K562 (cell line): Measurements from ENCODE around the gene BNIP5. TPM values are rescaled to one million over a fixed set of nuclear protein-coding genes. Genes with fewer than 3 reads are reported as not detected.

Experiments
- ATAC-seq: fragments of 200-7000 bp; cut with Tn5 transposase; 3 replicates; pipeline ENCODE4 v1.9.1; 2020; ENCODE audit warnings: moderate library complexity
- BruUV-seq: library from RNA; stranded (reverse); fragments of 400-500 nt; replicated peaks from 2 replicates; lab custom pipeline; 2021; lab: Mats Ljungman, UMichigan
- CTCF ChIA-PET: fragments of 300-600 bp; formaldehyde crosslinking; extraction: SDS; loops from one replicate; lab custom pipeline; 2021; ENCODE audit warnings: low intra/inter-chr PET ratio; lab: Yijun Ruan, JAX
- POLR2A ChIA-PET: fragments of 300-600, 350-650 bp; sonication (Branson Sonifier 250); formaldehyde crosslinking; extraction: SDS; loops from one replicate; lab custom pipeline; 2021; ENCODE audit warnings: antibody characterized with exemption, inconsistent platforms; lab: Yijun Ruan, JAX
- DNase-seq, 4 experiments: peaks; one replicate each; pipeline versions ENCODE4 v3.0.0 to v3.0.0-alpha.2; 2011 to 2018; ENCODE audit warnings: low spot score in 3 of 4, mixed read lengths in 3 of 4; ENCODE audit errors: extremely low read depth in 1 of 4
- FAIRE-seq: peaks from 2 replicates; lab custom pipeline; 2011; peaks lifted over from hg19 to GRCh38; lab: Jason Lieb, UNC
- H2AFZ ChIP-seq: 2 replicates; pipeline ENCODE4 v1.6.0; 2011; ENCODE audit warnings: low read depth, low read length, control low read depth, inconsistent platforms
- H3K27ac ChIP-seq: fragments of 200-600 bp; 3 replicates; pipeline ENCODE4 v1.8.0; 2011; ENCODE audit warnings: low read depth, mild to moderate bottlenecking, control low read depth, inconsistent platforms, low read length, moderate library complexity, mixed read lengths; ENCODE audit errors: extremely low read depth
- H3K27me3 ChIP-seq, 2 experiments: fragments of 300-600 bp in 1 of 2; 2 replicates in 1 of 2; 3 replicates in 1 of 2; pipeline versions ENCODE4 v1.6.0 to v1.8.0; 2011; ENCODE audit warnings: inconsistent platforms in 2 of 2, low read length in 2 of 2, mild to moderate bottlenecking in 1 of 2, mixed read lengths in 1 of 2, moderate library complexity in 1 of 2; ENCODE audit not compliant: control insufficient read depth in 2 of 2, insufficient read depth in 2 of 2
- H3K36me3 ChIP-seq: fragments of 300-600 bp; 3 replicates; pipeline ENCODE4 v1.8.0; 2011; ENCODE audit warnings: mild to moderate bottlenecking, low read length, inconsistent platforms; ENCODE audit not compliant: control insufficient read depth, insufficient read depth
- H3K4me1 ChIP-seq, 2 experiments: fragments of 200-600 bp in 1 of 2; replicated peaks in 1 of 2; 2 replicates in 1 of 2; 3 replicates in 1 of 2; pipeline versions ENCODE4 v1.5.1 to v1.8.0; 2011; ENCODE audit warnings: inconsistent platforms in 2 of 2, low read length in 2 of 2, mild to moderate bottlenecking in 1 of 2, mixed read lengths in 1 of 2, moderate library complexity in 1 of 2; ENCODE audit not compliant: control insufficient read depth in 2 of 2, insufficient read depth in 2 of 2
- H3K4me2 ChIP-seq: 2 replicates; pipeline ENCODE4 v1.6.1; 2011; ENCODE audit warnings: low read length, control low read depth, inconsistent platforms, mixed read lengths; ENCODE audit not compliant: insufficient read depth
- H3K4me3 ChIP-seq: fragments of 200-600 bp; sonication (generic), shearing (Covaris generic); 2 replicates; pipeline ENCODE4 v1.5.1; 2016; ENCODE audit warnings: control low read depth, inconsistent platforms
- H3K79me2 ChIP-seq: fragments of 200-600 bp; 3 replicates; pipeline ENCODE4 v1.8.0; 2011; ENCODE audit warnings: low read length, inconsistent platforms; ENCODE audit not compliant: control insufficient read depth, insufficient read depth
- H3K9ac ChIP-seq, 2 experiments: 2 replicates each; pipeline versions ENCODE4 v1.6.0 to v1.6.1; 2011; ENCODE audit warnings: low read depth in 2 of 2, low read length in 2 of 2, control low read depth in 1 of 2, inconsistent platforms in 1 of 2, mild to moderate bottlenecking in 1 of 2, mixed read lengths in 1 of 2; ENCODE audit not compliant: insufficient read depth in 1 of 2
- H3K9me1 ChIP-seq: one replicate; pipeline ENCODE4 v1.6.0; 2011; ENCODE audit warnings: inconsistent platforms, mild to moderate bottlenecking, low read length, moderate library complexity; ENCODE audit not compliant: control insufficient read depth, insufficient read depth
- H3K9me3 ChIP-seq: replicated peaks from 2 replicates; pipeline ENCODE4 v1.5.1; 2011; ENCODE audit warnings: low read depth, low read length, inconsistent platforms; ENCODE audit not compliant: control insufficient read depth, insufficient read depth
- H4K20me1 ChIP-seq: replicated peaks from 2 replicates; pipeline ENCODE4 v1.6.1; 2011; ENCODE audit warnings: low read length, inconsistent platforms, mixed read lengths; ENCODE audit not compliant: control insufficient read depth, insufficient read depth
- BHLHE40 ChIP-seq: IDR thresholded peaks from 2 replicates; pipeline ENCODE4 v1.6.1; 2011; ENCODE audit warnings: low read length, improper control_type of control experiment
- CREB1 ChIP-seq, 2 experiments: sonication (generic) in 1 of 2; formaldehyde crosslinking in 1 of 2; IDR thresholded peaks; 2 replicates each; pipeline versions ENCODE4 v1.6.1 to v1.8.0; 2012 to 2022; ENCODE audit warnings: inconsistent platforms in 1 of 2, mild to moderate bottlenecking in 1 of 2, missing genetic modification reagents in 1 of 2, moderate library complexity in 1 of 2
- ELF4 ChIP-seq: fragments of 450-650 bp; formaldehyde crosslinking; IDR thresholded peaks from 2 replicates; pipeline ENCODE4 v1.4.0; 2022; ENCODE audit warnings: missing genetic modification characterization
- FOXA3 ChIP-seq, 2 experiments: fragments of 450-650 bp in 1 of 2; sonication (generic) in 1 of 2; formaldehyde crosslinking; IDR thresholded peaks in 1 of 2; conservative IDR thresholded peaks in 1 of 2; 2 replicates each; pipeline versions ENCODE4 v1.4.0 to v1.8.0; 2020 to 2022; ENCODE audit warnings: mild to moderate bottlenecking in 2 of 2, missing genetic modification reagents in 1 of 2
- FOXJ2 ChIP-seq: fragments of 200-800 bp; sonication (Bioruptor generic); IDR thresholded peaks from 2 replicates; pipeline ENCODE4 v1.6.1; 2016; ENCODE audit warnings: missing genetic modification characterization, missing compliant biosample characterization
- MECOM ChIP-seq: fragments of 250-450 bp; sonication (Bioruptor Pico); IDR thresholded peaks from 2 replicates; pipeline ENCODE4 v1.8.0; 2022; ENCODE audit warnings: inconsistent platforms
- MED1 ChIP-seq: sonication (generic); formaldehyde crosslinking; IDR thresholded peaks from 2 replicates; pipeline ENCODE4 v1.8.1; 2023; ENCODE audit warnings: missing genetic modification reagents, borderline replicate concordance
- NFRKB ChIP-seq: fragments of 450-650 bp; IDR thresholded peaks from 2 replicates; pipeline ENCODE4 v1.6.1; 2016; ENCODE audit warnings: low read depth
- NR2C2 ChIP-seq, 2 experiments: fragments of 200-800 bp in 1 of 2; sonication (Bioruptor generic) in 1 of 2; sonication (generic) in 1 of 2; formaldehyde crosslinking in 1 of 2; IDR thresholded peaks; 2 replicates each; pipeline versions ENCODE4 v1.6.1 to v1.8.0; 2016 to 2022; ENCODE audit warnings: mild to moderate bottlenecking in 1 of 2, missing compliant biosample characterization in 1 of 2, missing genetic modification characterization in 1 of 2, missing genetic modification reagents in 1 of 2
- SMAD3 ChIP-seq: fragments of 450-650 bp; formaldehyde crosslinking; conservative IDR thresholded peaks from 2 replicates; pipeline ENCODE4 v1.4.0; 2020; ENCODE audit warnings: mild to moderate bottlenecking
- SMARCA5 ChIP-seq: fragments of 450-650 bp; IDR thresholded peaks from 2 replicates; pipeline ENCODE4 v1.6.1; 2016
- TRIM24 ChIP-seq, 2 experiments: fragments of 450-650 bp; IDR thresholded peaks; 2 replicates each; pipeline ENCODE4 v1.6.1; 2016
- ZNF146 ChIP-seq: IDR thresholded peaks from one replicate; pipeline ENCODE4 v1.6.1; 2018; ENCODE audit warnings: missing compliant biosample characterization; ENCODE audit not compliant: unreplicated experiment
- WGBS: fragments of 100-300 bp; shearing (Covaris generic); methylation state at CpG from one replicate; pipeline ENCODE4 v1.1.6; 2016; ENCODE audit warnings: low coverage, mixed read lengths; ENCODE audit not compliant: insufficient coverage; ENCODE audit errors: missing lambda C conversion rate; 5-methylcytosine and 5-hydroxymethylcytosine counted together
- in situ Hi-C: fragments of 300-500 bp; cut with MboI; formaldehyde crosslinking; loops from 4 replicates; pipeline ENCODE4 v1.15.0; 2018; ENCODE audit warnings: inconsistent platforms, mixed read lengths
- intact Hi-C: fragments of 100-400 bp; cut with micrococcal nuclease; formaldehyde crosslinking; loops from 2 replicates; pipeline ENCODE4 v1.14.2; 2022
- polyA plus RNA-seq, 8 experiments: library from polyadenylated mRNA; depleted of rRNA in 4 of 8; stranded (reverse) in 5 of 8; unstranded in 3 of 8; fragments of >200 nt; fragmentation: Nextera tagmentation in 2 of 8; fragmentation: Illumina TruSeq in 1 of 8; extraction: Ambion mirVana in 2 of 8; extraction: Trizol in 1 of 8; gene quantifications; 2 replicates each; pipeline versions ENCODE4 v1.2.1 to v1.2.3, GENCODE V29; 2011 to 2014; ENCODE audit warnings: inconsistent platforms in 1 of 8, missing spikeins in 1 of 8
- total RNA-seq, 7 experiments: library from RNA; depleted of rRNA in 6 of 7; stranded (reverse); fragments of >200 nt in 6 of 7; fragmentation: Illumina TruSeq in 2 of 7; extraction: Trizol in 2 of 7; gene quantifications; 2 replicates each; pipeline versions ENCODE4 v1.2.1 to v1.2.3, GENCODE V29; 2011 to 2021; ENCODE audit warnings: low replicate concordance in 1 of 7

BNIP5 gene
- total and polyA plus RNA-seq, 9 of the 15 experiments (the other 6 are each of a cell fraction or from before 2014, with no cell fraction given), result not detected

GRCh38 chr6:36330366-36330765 is 6.3 kb downstream of the BNIP5 start:
- Histone ChIP-seq H3K9me3 (no peaks in the 10 kb centered on the region), H3K4me2 (no peak overlapping the region), H3K9me1 (no peaks in the 10 kb centered on the region), H3K9ac (peak overlapping the region in 1 of 2 experiments; percentile 46; a peak in 1 of 4 replicates), H3K4me1 (peaks cover 0 to 8% of the 10 kb centered on the region in 2 experiments; a peak in 4 of 5 replicates), H3K4me3 (no peak overlapping the region), H3K27ac (no peak overlapping the region), H3K27me3 (peaks cover 69 to 93% of the 10 kb centered on the region in 2 experiments), H3K36me3 (no peaks in the 10 kb centered on the region), H2AFZ (no peak overlapping the region), H4K20me1 (peaks cover 10% of the 10 kb centered on the region; the same call in 1 of the 2 replicates), H3K79me2 (no peaks in the 10 kb centered on the region)
- DNase-seq, result no peak
- in situ Hi-C loops (no loop called here), intact Hi-C loops (no loop called here)
- no peak for ATAC-seq
- POLR2A ChIA-PET, result interaction anchor here (1.3 to 1.4 kb wide), 2 partner anchors 8 to 10 kb away, joined by 3 to 5 read pairs; no protein-coding TSS in a partner anchor
- WGBS, result 26% methylated on average over 14 of the region's 14 CpGs
- CTCF ChIA-PET, result no interaction called here
- TF ChIP-seq NR2C2 (CRISPR knock-in tag; IDR thresholded peaks at IDR 0.05) (no peak), NR2C2 (tag; IDR thresholded peaks at IDR 0.05) (no peak), NFRKB (no peak), BHLHE40 (no peak), FOXJ2 (tag) (no peak), MED1 (CRISPR knock-in tag) (no peak), SMARCA5 (no peak), MECOM (CRISPR knock-in tag) (no peak), ELF4 (CRISPR knock-in tag) (no peak), ZNF146 (no peak), SMAD3 (CRISPR knock-in tag) (no peak), FOXA3 (CRISPR knock-in tag; conservative IDR thresholded peaks at IDR 0.05 in 1 of 2, IDR thresholded peaks at IDR 0.05 in 1 of 2) (no peak), CREB1 (IDR thresholded peaks at IDR 0.05) (no peak), CREB1 (CRISPR knock-in tag; IDR thresholded peaks at IDR 0.05) (no peak), TRIM24 (IDR thresholded peaks at IDR 0.05) (no peak)
- no peak for FAIRE-seq
- no TSS peak for BruUV-seq
